WTC11 (cell line): ENCODE results near the gene SUMF1. TPM values are rescaled to one million over a fixed set of nuclear protein-coding genes. Genes with fewer than 3 reads are reported as not detected.

Source experiments
- ATAC-seq: fragments of 200-7000 bp; cut with Tn5 transposase; 2 replicates; pipeline ENCODE4 v1.10.0; 2021; ENCODE audit warnings: mild to moderate bottlenecking, moderate library complexity
- CTCF ChIA-PET: fragments of 300-600 bp; sonication (Branson Sonifier 250); formaldehyde crosslinking; loops from one replicate; lab custom pipeline; 2021; ENCODE audit warnings: antibody characterized with exemption; lab: Charles Lee
- POLR2A ChIA-PET: fragments of 350-600 bp; sonication (Branson Sonifier 250); formaldehyde crosslinking; loops from one replicate; lab custom pipeline; 2021; ENCODE audit warnings: antibody characterized with exemption; lab: Charles Lee
- DNase-seq: peaks from one replicate; pipeline ENCODE4 v3.0.0; 2021; ENCODE audit warnings: low spot score
- H3K27ac Mint-ChIP-seq: 2 replicates; pipeline ENCODE4 v1.8.0; 2021; ENCODE audit warnings: mixed read lengths
- H3K27me3 Mint-ChIP-seq: 2 replicates; pipeline ENCODE4 v1.8.0; 2021; ENCODE audit warnings: low read depth, mild to moderate bottlenecking, moderate library complexity, mixed read lengths
- H3K36me3 Mint-ChIP-seq: 2 replicates; pipeline ENCODE4 v1.8.0; 2021; ENCODE audit warnings: mixed read lengths
- H3K4me1 Mint-ChIP-seq: 2 replicates; pipeline ENCODE4 v1.8.0; 2022; ENCODE audit warnings: mixed read lengths
- H3K4me3 Mint-ChIP-seq: 2 replicates; pipeline ENCODE4 v1.8.0; 2021; ENCODE audit warnings: mild to moderate bottlenecking, moderate library complexity, mixed read lengths
- H3K9me3 Mint-ChIP-seq: 2 replicates; pipeline ENCODE4 v1.8.0; 2021; ENCODE audit warnings: mixed read lengths
- ARID4B ChIP-seq: sonication (generic); formaldehyde crosslinking; IDR thresholded peaks from 2 replicates; pipeline ENCODE4 v1.8.0; 2023; ENCODE audit warnings: missing genetic modification reagents, mild to moderate bottlenecking, borderline replicate concordance
- ATF1 ChIP-seq: sonication (generic); formaldehyde crosslinking; IDR thresholded peaks from 2 replicates; pipeline ENCODE4 v1.8.1; 2023; ENCODE audit warnings: mild to moderate bottlenecking, moderate library complexity, missing genetic modification reagents
- EMX1 ChIP-seq: fragments of 250-450 bp; sonication (Bioruptor Pico); IDR thresholded peaks from 2 replicates; pipeline ENCODE4 v1.8.0; 2021; ENCODE audit warnings: mild to moderate bottlenecking
- JAZF1 ChIP-seq: fragments of 250-450 bp; sonication (Bioruptor Pico); IDR thresholded peaks from 2 replicates; pipeline ENCODE4 v1.9.0; 2021; ENCODE audit warnings: moderate library complexity, mild to moderate bottlenecking, inconsistent platforms
- ZBTB43 ChIP-seq: sonication (generic); formaldehyde crosslinking; IDR thresholded peaks from 2 replicates; pipeline ENCODE4 v1.8.1; 2023; ENCODE audit warnings: mild to moderate bottlenecking, missing genetic modification reagents
- ZNF423 ChIP-seq: fragments of 250-450 bp; sonication (Bioruptor Pico); IDR thresholded peaks from 2 replicates; pipeline ENCODE4 v2.1.2; 2022; ENCODE audit warnings: mild to moderate bottlenecking, moderate library complexity
- ZNF512 ChIP-seq: sonication (generic); formaldehyde crosslinking; IDR thresholded peaks from 2 replicates; pipeline ENCODE4 v1.8.1; 2022; ENCODE audit warnings: missing genetic modification reagents, borderline replicate concordance
- ZSCAN18 ChIP-seq: fragments of 250-450 bp; sonication (Bioruptor Pico); IDR thresholded peaks from 2 replicates; pipeline ENCODE4 v2.1.2; 2022; ENCODE audit warnings: mild to moderate bottlenecking, moderate library complexity
- total RNA-seq: library from RNA; stranded (reverse); gene quantifications from 3 replicates; pipeline ENCODE4 v1.2.3, GENCODE V29; 2021
- TF ChIP-seq, protein P1 (sequence below): fragments of 250-450 bp; sonication (Bioruptor Pico); IDR thresholded peaks from 2 replicates; pipeline ENCODE4 v1.8.0; 2021; ENCODE audit warnings: mild to moderate bottlenecking
- TF ChIP-seq, protein P2 (sequence below): sonication (generic); formaldehyde crosslinking; IDR thresholded peaks from 2 replicates; pipeline ENCODE4 v1.8.1; 2023; ENCODE audit warnings: mild to moderate bottlenecking, missing genetic modification reagents, moderate library complexity
- TF ChIP-seq, protein P3 (sequence below): sonication (generic); formaldehyde crosslinking; IDR thresholded peaks from 2 replicates; pipeline ENCODE4 v1.8.0; 2023; ENCODE audit warnings: missing genetic modification reagents
- TF ChIP-seq, protein P4 (sequence below): sonication (generic); formaldehyde crosslinking; conservative IDR thresholded peaks from 2 replicates; pipeline ENCODE4 v1.8.1; 2022; ENCODE audit warnings: mild to moderate bottlenecking, missing genetic modification reagents
- TF ChIP-seq, protein P5 (sequence below): sonication (generic); formaldehyde crosslinking; IDR thresholded peaks from 2 replicates; pipeline ENCODE4 v1.8.1; 2022; ENCODE audit warnings: low read depth, mild to moderate bottlenecking, moderate library complexity, missing genetic modification reagents, borderline replicate concordance
- TF ChIP-seq, protein P6 (sequence below): sonication (generic); formaldehyde crosslinking; IDR thresholded peaks from 2 replicates; pipeline ENCODE4 v1.8.0; 2023; ENCODE audit warnings: mild to moderate bottlenecking, missing genetic modification reagents
- TF ChIP-seq, protein P7 (sequence below): sonication (generic); formaldehyde crosslinking; IDR thresholded peaks from 2 replicates; pipeline ENCODE4 v1.8.1; 2022; ENCODE audit warnings: mild to moderate bottlenecking, moderate library complexity, missing genetic modification reagents
- TF ChIP-seq, protein P8 (sequence below): fragments of 250-450 bp; sonication (Bioruptor Pico); IDR thresholded peaks from 2 replicates; pipeline ENCODE4 v1.9.0; 2021; ENCODE audit warnings: moderate library complexity, mild to moderate bottlenecking, inconsistent platforms, borderline replicate concordance

The SUMF1 gene
- total RNA-seq, 1 experiment from 2014 or later = 10.4 TPM

DNA sequence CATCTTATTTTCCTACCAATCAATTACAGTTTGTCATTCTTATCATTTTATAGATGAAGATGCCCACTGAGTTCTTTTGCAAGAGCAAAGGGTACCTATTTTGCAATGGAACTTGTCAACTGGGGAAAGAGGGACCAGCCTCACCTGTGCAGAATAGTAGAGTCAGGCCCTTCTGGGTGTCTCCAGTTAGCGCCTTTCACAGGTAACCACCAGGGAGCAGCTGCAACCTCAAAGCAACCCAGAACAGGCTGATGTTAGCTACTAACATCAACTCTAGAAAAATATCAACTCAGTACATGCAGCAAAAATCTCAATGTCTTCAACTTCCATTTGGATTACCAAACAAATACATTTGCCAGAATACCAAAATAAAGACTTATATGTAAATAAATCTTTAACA, 47.1 kb downstream of the SUMF1 start (continued):
- TF ChIP-seq ZNF512 (CRISPR knock-in tag) (no peak), ARID4B (CRISPR knock-in tag) (no peak), ZNF423 (CRISPR knock-in tag) (no peak), ZSCAN18 (CRISPR knock-in tag) (no peak), JAZF1 (CRISPR knock-in tag) (no peak), ZBTB43 (CRISPR knock-in tag) (no peak)
- TF ChIP-seq, protein P1, sequence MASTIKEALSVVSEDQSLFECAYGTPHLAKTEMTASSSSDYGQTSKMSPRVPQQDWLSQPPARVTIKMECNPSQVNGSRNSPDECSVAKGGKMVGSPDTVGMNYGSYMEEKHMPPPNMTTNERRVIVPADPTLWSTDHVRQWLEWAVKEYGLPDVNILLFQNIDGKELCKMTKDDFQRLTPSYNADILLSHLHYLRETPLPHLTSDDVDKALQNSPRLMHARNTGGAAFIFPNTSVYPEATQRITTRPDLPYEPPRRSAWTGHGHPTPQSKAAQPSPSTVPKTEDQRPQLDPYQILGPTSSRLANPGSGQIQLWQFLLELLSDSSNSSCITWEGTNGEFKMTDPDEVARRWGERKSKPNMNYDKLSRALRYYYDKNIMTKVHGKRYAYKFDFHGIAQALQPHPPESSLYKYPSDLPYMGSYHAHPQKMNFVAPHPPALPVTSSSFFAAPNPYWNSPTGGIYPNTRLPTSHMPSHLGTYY (CRISPR knock-in tag) = no peak
- TF ChIP-seq, protein P2, sequence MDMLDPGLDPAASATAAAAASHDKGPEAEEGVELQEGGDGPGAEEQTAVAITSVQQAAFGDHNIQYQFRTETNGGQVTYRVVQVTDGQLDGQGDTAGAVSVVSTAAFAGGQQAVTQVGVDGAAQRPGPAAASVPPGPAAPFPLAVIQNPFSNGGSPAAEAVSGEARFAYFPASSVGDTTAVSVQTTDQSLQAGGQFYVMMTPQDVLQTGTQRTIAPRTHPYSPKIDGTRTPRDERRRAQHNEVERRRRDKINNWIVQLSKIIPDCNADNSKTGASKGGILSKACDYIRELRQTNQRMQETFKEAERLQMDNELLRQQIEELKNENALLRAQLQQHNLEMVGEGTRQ (CRISPR knock-in tag) = no peak
- TF ChIP-seq, protein P3, sequence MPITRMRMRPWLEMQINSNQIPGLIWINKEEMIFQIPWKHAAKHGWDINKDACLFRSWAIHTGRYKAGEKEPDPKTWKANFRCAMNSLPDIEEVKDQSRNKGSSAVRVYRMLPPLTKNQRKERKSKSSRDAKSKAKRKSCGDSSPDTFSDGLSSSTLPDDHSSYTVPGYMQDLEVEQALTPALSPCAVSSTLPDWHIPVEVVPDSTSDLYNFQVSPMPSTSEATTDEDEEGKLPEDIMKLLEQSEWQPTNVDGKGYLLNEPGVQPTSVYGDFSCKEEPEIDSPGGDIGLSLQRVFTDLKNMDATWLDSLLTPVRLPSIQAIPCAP (CRISPR knock-in tag) = no peak
- TF ChIP-seq, protein P4, sequence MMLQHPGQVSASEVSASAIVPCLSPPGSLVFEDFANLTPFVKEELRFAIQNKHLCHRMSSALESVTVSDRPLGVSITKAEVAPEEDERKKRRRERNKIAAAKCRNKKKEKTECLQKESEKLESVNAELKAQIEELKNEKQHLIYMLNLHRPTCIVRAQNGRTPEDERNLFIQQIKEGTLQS (CRISPR knock-in tag) = no peak
- TF ChIP-seq, protein P5, sequence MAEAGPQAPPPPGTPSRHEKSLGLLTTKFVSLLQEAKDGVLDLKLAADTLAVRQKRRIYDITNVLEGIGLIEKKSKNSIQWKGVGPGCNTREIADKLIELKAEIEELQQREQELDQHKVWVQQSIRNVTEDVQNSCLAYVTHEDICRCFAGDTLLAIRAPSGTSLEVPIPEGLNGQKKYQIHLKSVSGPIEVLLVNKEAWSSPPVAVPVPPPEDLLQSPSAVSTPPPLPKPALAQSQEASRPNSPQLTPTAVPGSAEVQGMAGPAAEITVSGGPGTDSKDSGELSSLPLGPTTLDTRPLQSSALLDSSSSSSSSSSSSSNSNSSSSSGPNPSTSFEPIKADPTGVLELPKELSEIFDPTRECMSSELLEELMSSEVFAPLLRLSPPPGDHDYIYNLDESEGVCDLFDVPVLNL (CRISPR knock-in tag) = no peak

- Mint-ChIP-seq H3K36me3 (no peaks in the 10 kb centered on the region), H3K27ac (no peak overlapping the region), H3K9me3 (no peaks in the 10 kb centered on the region), H3K27me3 (no peaks in the 10 kb centered on the region), H3K4me3 (no peak overlapping the region), H3K4me1 (no peaks in the 10 kb centered on the region)
- ATAC-seq (no peak), DNase-seq (no peak)
- POLR2A ChIA-PET = interaction anchor here (1.0 kb wide), 1 partner anchor 12 kb away, joined by 3 read pairs; no protein-coding TSS in a partner anchor
- CTCF ChIA-PET = interaction anchor here (1.0 kb wide), 3 partner anchors 10 to 214 kb away, joined by 3 to 5 read pairs (median 4); partner anchors contain the start of gene ITPR1
- TF ChIP-seq ATF1 (no peak), EMX1 (CRISPR knock-in tag) (no peak)
- TF ChIP-seq, protein P6, sequence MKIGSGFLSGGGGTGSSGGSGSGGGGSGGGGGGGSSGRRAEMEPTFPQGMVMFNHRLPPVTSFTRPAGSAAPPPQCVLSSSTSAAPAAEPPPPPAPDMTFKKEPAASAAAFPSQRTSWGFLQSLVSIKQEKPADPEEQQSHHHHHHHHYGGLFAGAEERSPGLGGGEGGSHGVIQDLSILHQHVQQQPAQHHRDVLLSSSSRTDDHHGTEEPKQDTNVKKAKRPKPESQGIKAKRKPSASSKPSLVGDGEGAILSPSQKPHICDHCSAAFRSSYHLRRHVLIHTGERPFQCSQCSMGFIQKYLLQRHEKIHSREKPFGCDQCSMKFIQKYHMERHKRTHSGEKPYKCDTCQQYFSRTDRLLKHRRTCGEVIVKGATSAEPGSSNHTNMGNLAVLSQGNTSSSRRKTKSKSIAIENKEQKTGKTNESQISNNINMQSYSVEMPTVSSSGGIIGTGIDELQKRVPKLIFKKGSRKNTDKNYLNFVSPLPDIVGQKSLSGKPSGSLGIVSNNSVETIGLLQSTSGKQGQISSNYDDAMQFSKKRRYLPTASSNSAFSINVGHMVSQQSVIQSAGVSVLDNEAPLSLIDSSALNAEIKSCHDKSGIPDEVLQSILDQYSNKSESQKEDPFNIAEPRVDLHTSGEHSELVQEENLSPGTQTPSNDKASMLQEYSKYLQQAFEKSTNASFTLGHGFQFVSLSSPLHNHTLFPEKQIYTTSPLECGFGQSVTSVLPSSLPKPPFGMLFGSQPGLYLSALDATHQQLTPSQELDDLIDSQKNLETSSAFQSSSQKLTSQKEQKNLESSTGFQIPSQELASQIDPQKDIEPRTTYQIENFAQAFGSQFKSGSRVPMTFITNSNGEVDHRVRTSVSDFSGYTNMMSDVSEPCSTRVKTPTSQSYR (CRISPR knock-in tag) = no peak
- TF ChIP-seq, protein P7, sequence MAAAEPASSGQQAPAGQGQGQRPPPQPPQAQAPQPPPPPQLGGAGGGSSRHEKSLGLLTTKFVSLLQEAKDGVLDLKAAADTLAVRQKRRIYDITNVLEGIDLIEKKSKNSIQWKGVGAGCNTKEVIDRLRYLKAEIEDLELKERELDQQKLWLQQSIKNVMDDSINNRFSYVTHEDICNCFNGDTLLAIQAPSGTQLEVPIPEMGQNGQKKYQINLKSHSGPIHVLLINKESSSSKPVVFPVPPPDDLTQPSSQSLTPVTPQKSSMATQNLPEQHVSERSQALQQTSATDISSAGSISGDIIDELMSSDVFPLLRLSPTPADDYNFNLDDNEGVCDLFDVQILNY (CRISPR knock-in tag) = no peak
- TF ChIP-seq, protein P8, sequence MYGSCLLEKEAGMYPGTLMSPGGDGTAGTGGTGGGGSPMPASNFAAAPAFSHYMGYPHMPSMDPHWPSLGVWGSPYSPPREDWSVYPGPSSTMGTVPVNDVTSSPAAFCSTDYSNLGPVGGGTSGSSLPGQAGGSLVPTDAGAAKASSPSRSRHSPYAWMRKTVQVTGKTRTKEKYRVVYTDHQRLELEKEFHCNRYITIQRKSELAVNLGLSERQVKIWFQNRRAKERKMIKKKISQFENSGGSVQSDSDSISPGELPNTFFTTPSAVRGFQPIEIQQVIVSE = no peak
Observed at GRCh38 chr3:4419386-4419785, 47.7 kb downstream of the SUMF1 start.
